Glutamatergic neuron (in vitro differentiated cells): ENCODE results near the gene CLEC4M. TPM values are rescaled to one million over a fixed set of nuclear protein-coding genes. Genes with fewer than 3 reads are reported as not detected.
A peak's percentile ranks its signal among the peaks of the same experiment; 100 is the strongest.

ENCODE experiments used
- DNase-seq: peaks from one replicate; pipeline ENCODE4 v3.0.0; 2022
- H3K27ac Mint-ChIP-seq: one replicate; pipeline ENCODE4 v1.8.0; 2020; ENCODE audit warnings: mild to moderate bottlenecking, mixed read lengths, inconsistent platforms; ENCODE audit not compliant: unreplicated experiment
- H3K27me3 Mint-ChIP-seq: one replicate; pipeline ENCODE4 v1.8.0; 2020; ENCODE audit warnings: mild to moderate bottlenecking, moderate library complexity, mixed read lengths, inconsistent platforms; ENCODE audit not compliant: unreplicated experiment
- H3K36me3 Mint-ChIP-seq: one replicate; pipeline ENCODE4 v1.8.0; 2020; ENCODE audit warnings: mild to moderate bottlenecking, mixed read lengths, inconsistent platforms; ENCODE audit not compliant: unreplicated experiment
- H3K4me1 Mint-ChIP-seq: one replicate; pipeline ENCODE4 v1.8.0; 2020; ENCODE audit warnings: mild to moderate bottlenecking, low read depth, mixed read lengths, inconsistent platforms; ENCODE audit not compliant: unreplicated experiment
- H3K4me3 Mint-ChIP-seq: one replicate; pipeline ENCODE4 v1.8.0; 2020; ENCODE audit warnings: mild to moderate bottlenecking, mixed read lengths, inconsistent platforms; ENCODE audit not compliant: unreplicated experiment
- H3K9me3 Mint-ChIP-seq: one replicate; pipeline ENCODE4 v1.8.0; 2020; ENCODE audit warnings: mild to moderate bottlenecking, moderate library complexity, mixed read lengths, inconsistent platforms; ENCODE audit not compliant: unreplicated experiment
- CTCF ChIP-seq: fragments of 200-600 bp; sonication (generic); IDR thresholded peaks from one replicate; pipeline ENCODE4 v1.5.0; 2021; ENCODE audit not compliant: partially characterized antibody, unreplicated experiment
- total RNA-seq: library from RNA; stranded (reverse); fragmentation: NEBNext Ultra II Directional; extraction: Animal tissue kit (Norgen Biotek cat#: 25700); gene quantifications from one replicate; pipeline ENCODE4 v1.2.1, GENCODE V29; 2021; ENCODE audit not compliant: unreplicated experiment

CLEC4M gene
- total RNA-seq, 1 donor from 2014 or later: not detected

GRCh38 chr19:7740682-7741054 lies 22.4 kb upstream of the CLEC4M start:
- no peak for TF ChIP-seq CTCF
- Mint-ChIP-seq H3K27me3 (peaks cover 6% of the 10 kb centered on the region), H3K9me3 (peaks cover 11% of the 10 kb centered on the region), H3K4me3 (no peak overlapping the region), H3K27ac (no peak overlapping the region), H3K36me3 (peaks cover 5% of the 10 kb centered on the region), H3K4me1 (peaks cover 25% of the 10 kb centered on the region)
- DNase-seq: no peak

GRCh38 chr19:7742575-7742974 lies 20.5 kb upstream of the CLEC4M start:
- H3K4me1 Mint-ChIP-seq: peaks cover 25% of the 10 kb centered on the region
- peaks cover 5% of the 10 kb centered on the region for H3K36me3 Mint-ChIP-seq
- DNase-seq: no peak
- H3K9me3 Mint-ChIP-seq: peaks cover 9% of the 10 kb centered on the region
- peaks cover 4% of the 10 kb centered on the region for H3K27me3 Mint-ChIP-seq
- H3K27ac Mint-ChIP-seq: peak overlapping the region; percentile 95
- peak overlapping the region; percentile 75 for H3K4me3 Mint-ChIP-seq
- TF ChIP-seq CTCF: no peak

GRCh38 chr19:7742991-7743390 lies 20.1 kb upstream of the CLEC4M start:
- Mint-ChIP-seq H3K4me1 (peaks cover 25% of the 10 kb centered on the region), H3K27me3 (peaks cover 4% of the 10 kb centered on the region), H3K9me3 (peaks cover 12% of the 10 kb centered on the region), H3K36me3 (peaks cover 5% of the 10 kb centered on the region), H3K4me3 (peak overlapping the region; percentile 75), H3K27ac (peak overlapping the region; percentile 95)
- no peak for DNase-seq
- TF ChIP-seq CTCF: no peak

GRCh38 chr19:7743425-7743841 lies 19.6 kb upstream of the CLEC4M start:
- Mint-ChIP-seq H3K36me3 (peaks cover 5% of the 10 kb centered on the region), H3K27ac (peak overlapping the region; percentile 95), H3K9me3 (peaks cover 15% of the 10 kb centered on the region), H3K4me3 (peak overlapping the region; percentile 71), H3K27me3 (peaks cover 4% of the 10 kb centered on the region), H3K4me1 (peaks cover 25% of the 10 kb centered on the region)
- no peak for DNase-seq
- TF ChIP-seq CTCF: no peak

GRCh38 chr19:7744199-7744786 lies 18.8 kb upstream of the CLEC4M start:
- Mint-ChIP-seq H3K4me1 (peaks cover 25% of the 10 kb centered on the region), H3K4me3 (peak overlapping the region; percentile 46)

More at GRCh38 chr19:7744199-7744786, 18.8 kb upstream of the CLEC4M start:
- H3K27me3 Mint-ChIP-seq: peaks cover 4% of the 10 kb centered on the region
- peaks cover 15% of the 10 kb centered on the region for H3K9me3 Mint-ChIP-seq
- peak overlapping the region; percentile 43 for H3K27ac Mint-ChIP-seq
- no peak for TF ChIP-seq CTCF
- H3K36me3 Mint-ChIP-seq: peaks cover 5% of the 10 kb centered on the region
- DNase-seq: no peak
